CD4-positive, alpha-beta T cell treated with Interleukin-21 for 1 hour (primary cell): ENCODE measurements around the gene PGC.

Experiments used
- DNase-seq: peaks from one replicate; pipeline ENCODE4 v3.0.0-alpha.2; 2020

The PGC gene

GRCh38 chr6:41711323-41712038 lies 35.7 kb downstream of the PGC start:
- DNase-seq = no peak

- no peak for DNase-seq
Measured at GRCh38 chr6:41709375-41709774, 37.8 kb downstream of the PGC start.

GRCh38 chr6:41708856-41709255 lies 38.3 kb downstream of the PGC start:
- no peak for DNase-seq

GRCh38 chr6:41707565-41708200 lies 39.5 kb downstream of the PGC start:
- peak; percentile 53 for DNase-seq

GRCh38 chr6:41706876-41707564 lies 40.2 kb downstream of the PGC start:
- DNase-seq = no peak

- DNase-seq = peak; percentile 69
Measured at GRCh38 chr6:41705996-41706835, 41.0 kb downstream of the PGC start.

- no peak for DNase-seq
Measured at GRCh38 chr6:41705311-41705995, 41.7 kb downstream of the PGC start.

GRCh38 chr6:41704656-41705310 lies 42.4 kb downstream of the PGC start:
- no peak for DNase-seq

GRCh38 chr6:41704028-41704427 lies 43.2 kb downstream of the PGC start:
- no peak for DNase-seq

GRCh38 chr6:41702771-41703494 lies 44.3 kb downstream of the PGC start:
- DNase-seq = no peak

GRCh38 chr6:41702089-41702745 lies 45.0 kb downstream of the PGC start:
- no peak for DNase-seq

GRCh38 chr6:41700463-41701347 lies 46.5 kb downstream of the PGC start:
- DNase-seq = no peak

- DNase-seq = no peak
Measured at GRCh38 chr6:41699063-41699462, 48.1 kb downstream of the PGC start.

- DNase-seq = no peak
Measured at GRCh38 chr6:41697861-41698781, 49.1 kb downstream of the PGC start.

GRCh38 chr6:41696788-41697187 lies 50.4 kb downstream of the PGC start:
- DNase-seq = no peak

- no peak for DNase-seq
Measured at GRCh38 chr6:41695825-41696224, 51.4 kb downstream of the PGC start.

GRCh38 chr6:41694815-41695526 lies 52.2 kb downstream of the PGC start:
- DNase-seq = no peak
